Endothelial cell of umbilical vein (primary cell): ENCODE results near the gene FREM1. TPM values are rescaled to one million over a fixed set of nuclear protein-coding genes. Genes with fewer than 3 reads are reported as not detected.

ENCODE experiments used
- BruUV-seq: library from RNA; stranded (reverse); fragments of 400-500 nt; replicated peaks from 2 replicates; lab custom pipeline; 2021; lab: Mats Ljungman, UMichigan
- CTCF ChIA-PET: fragments of 300-600, 350-600 bp; sonication (Branson Sonifier 250); formaldehyde crosslinking; loops from one replicate; lab custom pipeline; 2021; ENCODE audit warnings: antibody characterized with exemption, inconsistent platforms; lab: Charles Lee
- POLR2A ChIA-PET: fragments of 300-600, 350-600 bp; sonication (Branson Sonifier 250); formaldehyde crosslinking; loops from one replicate; lab custom pipeline; 2021; ENCODE audit warnings: antibody characterized with exemption, inconsistent platforms; lab: Charles Lee
- DNase-seq: peaks from one replicate; pipeline ENCODE4 v3.0.0-alpha.2; 2011; ENCODE audit warnings: low read depth, low spot score
- FAIRE-seq: peaks from 2 replicates; lab custom pipeline; 2011; peaks lifted over from hg19 to GRCh38; lab: Jason Lieb, UNC
- H2AFZ ChIP-seq: 2 replicates; pipeline ENCODE4 v1.6.0; 2012; ENCODE audit warnings: low read depth, low read length, control low read depth, inconsistent platforms
- H3K27ac ChIP-seq: 2 replicates; pipeline ENCODE4 v1.5.1; 2011; ENCODE audit warnings: low read depth, mild to moderate bottlenecking, control low read depth, low read length, moderate library complexity; ENCODE audit not compliant: insufficient read depth
- H3K27me3 ChIP-seq, 2 experiments: 2 replicates each; pipeline versions ENCODE4 v1.6.0 to v1.6.1; 2011; ENCODE audit warnings: low read length in 2 of 2, mixed read lengths in 1 of 2; ENCODE audit not compliant: control insufficient read depth in 2 of 2, insufficient read depth in 2 of 2
- H3K36me3 ChIP-seq, 2 experiments: 2 replicates in 1 of 2; 3 replicates in 1 of 2; pipeline ENCODE4 v1.5.1; 2011; ENCODE audit warnings: low read length in 2 of 2, mild to moderate bottlenecking in 1 of 2, moderate library complexity in 1 of 2; ENCODE audit not compliant: control insufficient read depth in 2 of 2, insufficient read depth in 2 of 2; ENCODE audit errors: extremely low read depth in 1 of 2
- H3K4me1 ChIP-seq: 3 replicates; pipeline ENCODE4 v1.5.1; 2011; ENCODE audit warnings: mild to moderate bottlenecking, low read length; ENCODE audit not compliant: control insufficient read depth, insufficient read depth; ENCODE audit errors: extremely low read depth
- H3K4me2 ChIP-seq: 2 replicates; pipeline ENCODE4 v1.6.1; 2011; ENCODE audit warnings: low read length, control low read depth, mixed read lengths; ENCODE audit not compliant: insufficient read depth
- H3K4me3 ChIP-seq, 3 experiments: fragments of 200-600 bp in 1 of 3; sonication (generic), shearing (Covaris generic) in 1 of 3; replicated peaks in 1 of 3; 2 replicates each; pipeline ENCODE4 v1.5.1; 2011 to 2016; ENCODE audit warnings: control low read depth in 3 of 3, low read length in 3 of 3, mild to moderate bottlenecking in 2 of 3, inconsistent platforms in 1 of 3, low read depth in 1 of 3, moderate library complexity in 1 of 3; ENCODE audit not compliant: insufficient read depth in 1 of 3
- H3K79me2 ChIP-seq: 2 replicates; pipeline ENCODE4 v1.6.0; 2012; ENCODE audit warnings: low read length, inconsistent platforms; ENCODE audit not compliant: control insufficient read depth, insufficient read depth
- H3K9ac ChIP-seq: replicated peaks from 2 replicates; pipeline ENCODE3; 2011; ENCODE audit warnings: low read length, control low read depth; ENCODE audit not compliant: insufficient read depth; ENCODE audit errors: extremely low read depth
- H3K9me1 ChIP-seq: replicated peaks from 3 replicates; pipeline ENCODE4 v1.6.0; 2011; ENCODE audit warnings: mild to moderate bottlenecking, low read length; ENCODE audit not compliant: control insufficient read depth, insufficient read depth; ENCODE audit errors: extremely low read depth
- H3K9me3 ChIP-seq: replicated peaks from 2 replicates; pipeline ENCODE4 v1.5.1; 2012; ENCODE audit warnings: low read length, inconsistent platforms; ENCODE audit not compliant: control insufficient read depth, insufficient read depth
- H4K20me1 ChIP-seq: replicated peaks from 2 replicates; pipeline ENCODE3; 2011; ENCODE audit warnings: mild to moderate bottlenecking, low read length; ENCODE audit not compliant: control insufficient read depth, insufficient read depth; ENCODE audit errors: extremely low read depth
- CTCF ChIP-seq, 2 donors: IDR thresholded peaks; 1 replicate in 1 of 2; 2 replicates in 1 of 2; pipeline ENCODE4 v1.5.1; 2011; ENCODE audit warnings: low read length in 2 of 2, mild to moderate bottlenecking in 2 of 2, moderate library complexity in 2 of 2, control low read depth in 1 of 2, inconsistent platforms in 1 of 2, low read depth in 1 of 2; ENCODE audit not compliant: insufficient read depth in 1 of 2; ENCODE audit errors: extremely low read depth in 1 of 2
- EZH2 ChIP-seq: IDR thresholded peaks from 2 replicates; pipeline ENCODE4 v1.6.1; 2012; ENCODE audit warnings: borderline replicate concordance, low read depth, mild to moderate bottlenecking, moderate library complexity, low read length, inconsistent platforms; ENCODE audit not compliant: severe bottlenecking
- FOS ChIP-seq: IDR thresholded peaks from 2 replicates; pipeline ENCODE4 v1.6.1; 2011; ENCODE audit warnings: mild to moderate bottlenecking, low read length, moderate library complexity, borderline replicate concordance; ENCODE audit not compliant: insufficient read depth
- GATA2 ChIP-seq: IDR thresholded peaks from 2 replicates; pipeline ENCODE4 v1.7.0; 2011; ENCODE audit warnings: low read depth, mild to moderate bottlenecking, moderate library complexity, mixed read lengths, low read length; ENCODE audit not compliant: insufficient read length, insufficient read depth
- JUN ChIP-seq: IDR thresholded peaks from 2 replicates; pipeline ENCODE4 v1.6.1; 2011; ENCODE audit warnings: borderline replicate concordance, low read depth; ENCODE audit not compliant: insufficient read length, insufficient read depth
- MAX ChIP-seq: IDR thresholded peaks from 2 replicates; pipeline ENCODE4 v1.6.1; 2011; ENCODE audit not compliant: insufficient read depth, insufficient read length
- MYC ChIP-seq: IDR thresholded peaks from one replicate; pipeline ENCODE4 v1.6.1; 2011; ENCODE audit warnings: mild to moderate bottlenecking, low read depth, low read length
- POLR2A ChIP-seq: IDR thresholded peaks from 2 replicates; pipeline ENCODE4 v1.6.1; 2012; ENCODE audit warnings: low read depth, mild to moderate bottlenecking, control low read depth, low read length
- POLR2AphosphoS5 ChIP-seq: IDR thresholded peaks from 2 replicates; pipeline ENCODE4 v1.6.1; 2012; ENCODE audit warnings: low read depth, mild to moderate bottlenecking, control low read depth, low read length, moderate library complexity; ENCODE audit not compliant: insufficient read depth
- dilution Hi-C: fragments of 300-500 bp; cut with MboI; formaldehyde crosslinking; loops from one replicate; pipeline ENCODE4 v1.15.0; 2019; ENCODE audit warnings: low sequenced_read_pairs; ENCODE audit not compliant: extremely low pct_ligation_motif_present
- intact Hi-C: fragments of 100-400 bp; cut with micrococcal nuclease; formaldehyde crosslinking; loops from one replicate; pipeline ENCODE4 v1.10.0; 2022
- polyA plus RNA-seq, 4 experiments: library from polyadenylated mRNA; depleted of rRNA in 3 of 4; stranded (reverse) in 3 of 4; unstranded in 1 of 4; fragments of >200 nt; gene quantifications; 2 replicates each; pipeline versions ENCODE4 v1.2.1 to v1.2.3, GENCODE V29; 2011 to 2012; ENCODE audit warnings: missing spikeins in 1 of 4
- total RNA-seq: library from RNA; stranded (reverse); gene quantifications from 2 replicates; pipeline ENCODE4 v1.2.3, GENCODE V29; 2021

FREM1 gene
- total and polyA plus RNA-seq, 2 donors (not counting 3 experiments of a cell fraction or from before 2014, with no cell fraction given), result 0.10 to 0.29 TPM

GRCh38 chr9:14797435-14797834, 112.8 kb downstream of the FREM1 start:
- intact Hi-C loops (no loop called here), dilution Hi-C loops (no loop called here)
- Histone ChIP-seq H3K9ac (no peak overlapping the region), H3K4me3 (no peak overlapping the region), H3K9me1 (no peaks in the 10 kb centered on the region), H2AFZ (no peak overlapping the region), H3K9me3 (no peaks in the 10 kb centered on the region), H3K36me3 (no peaks in the 10 kb centered on the region), H4K20me1 (no peaks in the 10 kb centered on the region), H3K27ac (no peak overlapping the region), H3K79me2 (no peaks in the 10 kb centered on the region), H3K4me1 (no peaks in the 10 kb centered on the region), H3K4me2 (no peak overlapping the region), H3K27me3 (no peaks in the 10 kb centered on the region)
- TF ChIP-seq FOS (no peak), MYC (no peak), CTCF (IDR thresholded peaks at IDR 0.05; ENCODE audit: extremely low read depth in 1 of 2, insufficient read depth in 1 of 2, low read depth in 1 of 2, low read length in 2 of 2) (no peak), POLR2A (no peak)
- ChIA-PET POLR2A (no interaction called here), CTCF (no interaction called here)
- DNase-seq, result no peak
- no TSS peak for BruUV-seq
- FAIRE-seq, result no peak

GRCh38 chr9:14793389-14793788, 116.8 kb downstream of the FREM1 start:
- DNase-seq (no peak), FAIRE-seq (no peak)
- H3K4me3 ChIP-seq, result no peak overlapping the region
- H3K4me1 ChIP-seq, result no peaks in the 10 kb centered on the region
- BruUV-seq, result no TSS peak
- intact Hi-C loops, result no loop called here
- H3K79me2 ChIP-seq, result no peaks in the 10 kb centered on the region
- no peak overlapping the region for H2AFZ ChIP-seq
- H3K36me3 ChIP-seq, result no peaks in the 10 kb centered on the region
- peaks cover 3 to 12% of the 10 kb centered on the region in 2 experiments for H3K27me3 ChIP-seq
- H3K9ac ChIP-seq, result no peak overlapping the region
- ChIA-PET POLR2A (no interaction called here), CTCF (interaction anchor here (1.2 to 1.5 kb wide), 2 partner anchors 41 to 141 kb away, joined by 3 to 5 read pairs; no protein-coding TSS in a partner anchor)
- no peak overlapping the region for H3K4me2 ChIP-seq
- H4K20me1 ChIP-seq, result no peaks in the 10 kb centered on the region
- TF ChIP-seq POLR2AphosphoS5, result no peak
- TF ChIP-seq EZH2, result no peak
- no peak for TF ChIP-seq MYC
- TF ChIP-seq POLR2A, result no peak
- TF ChIP-seq MAX, result no peak
- no peak for TF ChIP-seq GATA2
- no peak for TF ChIP-seq JUN
- TF ChIP-seq CTCF (IDR thresholded peaks at IDR 0.05; ENCODE audit: extremely low read depth in 1 of 2, insufficient read depth in 1 of 2, low read depth in 1 of 2, low read length in 2 of 2), result no peak
- TF ChIP-seq FOS, result no peak
- no peak overlapping the region for H3K27ac ChIP-seq
- dilution Hi-C loops, result no loop called here
- no peaks in the 10 kb centered on the region for H3K9me1 ChIP-seq
- H3K9me3 ChIP-seq, result no peaks in the 10 kb centered on the region
